ENCODE data around the gene COL23A1.
"Not testable (repeated sequence)": the region's sequence is repeated elsewhere in the genome, so short reads cannot be mapped to it uniquely, and the experiment has no call there.

The COL23A1 gene

GRCh38 chr5:178229861-178230260 is 360.3 kb downstream of the COL23A1 start:
- TF ChIP-seq, protein P1, sequence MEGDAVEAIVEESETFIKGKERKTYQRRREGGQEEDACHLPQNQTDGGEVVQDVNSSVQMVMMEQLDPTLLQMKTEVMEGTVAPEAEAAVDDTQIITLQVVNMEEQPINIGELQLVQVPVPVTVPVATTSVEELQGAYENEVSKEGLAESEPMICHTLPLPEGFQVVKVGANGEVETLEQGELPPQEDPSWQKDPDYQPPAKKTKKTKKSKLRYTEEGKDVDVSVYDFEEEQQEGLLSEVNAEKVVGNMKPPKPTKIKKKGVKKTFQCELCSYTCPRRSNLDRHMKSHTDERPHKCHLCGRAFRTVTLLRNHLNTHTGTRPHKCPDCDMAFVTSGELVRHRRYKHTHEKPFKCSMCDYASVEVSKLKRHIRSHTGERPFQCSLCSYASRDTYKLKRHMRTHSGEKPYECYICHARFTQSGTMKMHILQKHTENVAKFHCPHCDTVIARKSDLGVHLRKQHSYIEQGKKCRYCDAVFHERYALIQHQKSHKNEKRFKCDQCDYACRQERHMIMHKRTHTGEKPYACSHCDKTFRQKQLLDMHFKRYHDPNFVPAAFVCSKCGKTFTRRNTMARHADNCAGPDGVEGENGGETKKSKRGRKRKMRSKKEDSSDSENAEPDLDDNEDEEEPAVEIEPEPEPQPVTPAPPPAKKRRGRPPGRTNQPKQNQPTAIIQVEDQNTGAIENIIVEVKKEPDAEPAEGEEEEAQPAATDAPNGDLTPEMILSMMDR (conservative IDR thresholded peaks at IDR 0.05; ENCODE audit: low read depth, low read length), result no peak
- DNase-seq (ENCODE audit: low read depth), result no peak
- no peak overlapping the region for H3K4me3 ChIP-seq (ENCODE audit: low read depth, low read length)

GRCh38 chr5:178229111-178229510 is 361.1 kb downstream of the COL23A1 start:
- not testable (repeated sequence) for H3K4me3 ChIP-seq (ENCODE audit: low read depth, low read length); DNase-seq (ENCODE audit: low read depth)

DNA sequence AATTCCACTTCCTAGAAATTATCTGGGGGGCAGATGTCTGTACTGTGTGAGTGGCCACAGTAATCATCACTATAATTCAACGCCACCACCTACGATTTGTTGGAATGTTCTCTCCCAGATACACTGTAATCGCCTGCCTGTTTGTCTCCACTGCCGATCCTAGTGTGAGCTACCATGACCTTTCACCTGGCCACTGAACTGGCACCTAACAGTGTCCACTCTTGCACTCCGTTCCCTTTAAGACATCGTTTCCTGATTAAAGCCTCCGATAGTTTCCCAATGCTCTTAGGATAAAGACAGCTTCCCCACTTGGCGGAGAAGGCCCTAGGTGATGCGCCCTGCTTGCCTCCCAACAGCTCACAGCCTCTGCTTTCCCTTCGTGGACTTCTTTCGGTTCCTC is 361.6 kb downstream of the COL23A1 start:
- DNase-seq (ENCODE audit: low read depth), result no peak
- TF ChIP-seq, protein P1 (conservative IDR thresholded peaks at IDR 0.05; ENCODE audit: low read depth, low read length), result no peak
- H3K4me3 ChIP-seq (ENCODE audit: low read depth, low read length), result no peak overlapping the region

GRCh38 chr5:178227929-178228328 is 362.3 kb downstream of the COL23A1 start:
- H3K4me3 ChIP-seq (ENCODE audit: low read depth, low read length), result no peak overlapping the region
- DNase-seq (ENCODE audit: low read depth), result no peak
- TF ChIP-seq, protein P1 (conservative IDR thresholded peaks at IDR 0.05; ENCODE audit: low read depth, low read length), result no peak

DNA sequence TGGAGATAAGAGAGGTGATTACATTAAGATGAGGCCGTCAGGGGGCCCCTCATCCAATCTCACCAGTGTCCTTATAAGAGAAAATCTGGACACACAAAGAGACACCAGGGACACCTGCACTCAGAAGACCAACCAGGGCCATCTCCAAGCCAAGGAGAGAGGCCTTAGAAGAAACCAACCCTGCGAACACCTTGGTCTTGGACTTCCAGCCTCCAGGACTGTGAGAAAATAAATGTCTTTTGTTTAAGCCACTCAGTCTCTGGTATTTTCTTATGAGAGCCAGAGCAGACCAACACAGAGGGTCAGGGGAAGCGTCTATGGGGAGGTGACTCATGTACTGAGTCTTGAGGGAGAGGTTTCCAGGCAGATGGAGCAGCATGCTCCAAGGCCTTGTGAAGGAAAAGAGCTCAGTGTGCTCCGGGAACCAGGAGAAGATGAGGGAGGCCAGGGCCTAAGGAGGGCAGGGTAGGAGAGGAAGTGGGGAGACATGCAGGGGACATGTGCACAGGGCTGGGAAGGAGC is 363.0 kb downstream of the COL23A1 start:
- TF ChIP-seq, protein P1 (conservative IDR thresholded peaks at IDR 0.05; ENCODE audit: low read depth, low read length), result no peak
- peak; percentile 83 for DNase-seq (ENCODE audit: low read depth)
- H3K4me3 ChIP-seq (ENCODE audit: low read depth, low read length), result no peak overlapping the region

DNA sequence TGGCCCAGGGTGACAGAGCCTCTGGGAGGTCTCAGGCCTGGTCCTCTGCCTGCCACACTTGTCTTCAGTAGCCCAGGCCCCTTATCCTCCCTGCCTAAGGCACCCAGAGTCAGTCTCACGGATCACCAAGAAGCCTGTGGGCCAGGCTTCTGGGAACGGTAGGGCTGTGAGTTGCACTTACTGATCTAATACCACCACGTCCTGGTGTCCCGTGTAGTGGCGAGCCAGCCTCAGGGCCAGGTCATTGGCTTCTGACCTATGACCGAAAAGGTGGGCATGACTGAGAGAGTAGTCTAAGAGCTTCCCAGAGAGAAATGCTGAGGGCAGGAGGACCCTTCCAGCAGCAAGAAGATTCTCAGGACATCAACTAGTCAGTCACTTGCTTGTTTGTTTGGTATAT is 365.0 kb downstream of the COL23A1 start:
- DNase-seq (ENCODE audit: low read depth), result no peak
- H3K4me3 ChIP-seq (ENCODE audit: low read depth, low read length), result no peak overlapping the region
- TF ChIP-seq, protein P1 (conservative IDR thresholded peaks at IDR 0.05; ENCODE audit: low read depth, low read length), result no peak

DNA sequence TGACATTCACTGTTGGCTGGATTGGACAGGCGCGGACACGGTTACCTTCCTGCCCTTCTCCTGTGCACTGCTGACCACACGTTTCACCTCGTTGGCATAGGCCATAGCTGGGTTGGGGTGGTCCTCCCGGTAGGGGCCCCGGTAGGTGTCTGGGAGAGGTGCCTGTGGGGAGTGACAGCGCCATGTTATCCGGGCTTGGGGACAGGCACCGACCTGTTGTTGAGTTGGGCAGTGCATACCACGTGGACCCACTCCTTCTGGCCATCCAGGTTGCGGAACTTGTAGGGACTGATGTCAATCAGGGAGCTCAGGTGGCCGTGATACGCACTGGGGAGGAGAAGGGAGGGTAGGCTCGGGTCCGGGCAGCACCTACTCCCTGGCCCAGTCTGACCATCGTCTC is 365.8 kb downstream of the COL23A1 start:
- TF ChIP-seq, protein P1 (conservative IDR thresholded peaks at IDR 0.05; ENCODE audit: low read depth, low read length), result no peak
- no peak for DNase-seq (ENCODE audit: low read depth)
- H3K4me3 ChIP-seq (ENCODE audit: low read depth, low read length), result no peak overlapping the region
